Measurements from ENCODE around the gene ARSA.

DNA sequence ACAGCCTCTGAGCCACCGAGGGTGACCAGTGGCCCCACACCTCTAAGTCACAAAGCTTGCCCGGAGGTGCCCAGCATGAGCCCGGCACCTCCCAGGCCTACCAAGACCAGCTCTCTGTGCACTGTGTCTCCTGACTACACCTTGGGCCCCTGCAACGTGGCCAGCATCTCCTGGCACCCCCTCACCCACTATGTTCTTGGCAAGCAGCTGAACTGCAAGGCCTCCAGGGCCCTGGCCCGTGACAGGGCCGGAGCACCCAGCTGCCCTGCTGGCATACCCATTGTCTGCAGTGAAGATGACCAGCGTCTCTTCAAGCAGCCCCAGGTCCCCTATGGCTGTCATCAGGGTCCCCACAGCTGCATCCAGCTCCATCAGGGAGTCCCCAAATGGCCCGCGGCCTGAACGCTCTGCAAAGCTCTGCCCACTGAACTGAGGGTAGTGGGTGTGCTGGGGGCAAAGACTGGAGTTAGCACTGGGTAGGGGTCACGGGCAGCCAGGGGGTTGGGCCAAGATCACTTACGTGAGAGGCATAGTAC, 1.6 kb downstream of the ARSA start:
- TF ChIP-seq CTCF (IDR thresholded peaks at IDR 0.05; ENCODE audit: low read depth, low read length, poor library complexity, severe bottlenecking) (no peak), EZH2phosphoT487 (IDR thresholded peaks at IDR 0.05; ENCODE audit: borderline replicate concordance, low read length) (no peak)
